ENCODE results near the gene FBXL20.

DNA sequence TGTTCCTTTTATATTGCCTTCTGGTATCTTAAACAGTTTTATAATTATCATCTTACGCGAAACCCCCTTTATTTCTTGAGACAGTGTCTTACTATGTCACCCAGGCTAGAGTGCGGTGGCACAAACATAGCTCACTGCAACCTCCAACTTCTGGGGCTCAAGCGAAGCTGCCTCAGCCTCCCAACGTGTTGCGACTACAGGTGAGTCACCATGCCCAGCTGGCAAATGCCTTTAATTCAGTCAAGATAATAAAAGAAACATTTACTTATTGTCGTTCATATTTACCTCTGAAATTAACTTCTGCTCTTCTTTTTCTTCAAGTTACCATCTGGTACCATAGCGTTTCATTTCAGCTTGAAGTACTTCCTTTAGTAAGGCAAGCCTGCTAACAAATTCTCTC, 43.9 kb downstream of the FBXL20 start:
- TF ChIP-seq, protein P1, sequence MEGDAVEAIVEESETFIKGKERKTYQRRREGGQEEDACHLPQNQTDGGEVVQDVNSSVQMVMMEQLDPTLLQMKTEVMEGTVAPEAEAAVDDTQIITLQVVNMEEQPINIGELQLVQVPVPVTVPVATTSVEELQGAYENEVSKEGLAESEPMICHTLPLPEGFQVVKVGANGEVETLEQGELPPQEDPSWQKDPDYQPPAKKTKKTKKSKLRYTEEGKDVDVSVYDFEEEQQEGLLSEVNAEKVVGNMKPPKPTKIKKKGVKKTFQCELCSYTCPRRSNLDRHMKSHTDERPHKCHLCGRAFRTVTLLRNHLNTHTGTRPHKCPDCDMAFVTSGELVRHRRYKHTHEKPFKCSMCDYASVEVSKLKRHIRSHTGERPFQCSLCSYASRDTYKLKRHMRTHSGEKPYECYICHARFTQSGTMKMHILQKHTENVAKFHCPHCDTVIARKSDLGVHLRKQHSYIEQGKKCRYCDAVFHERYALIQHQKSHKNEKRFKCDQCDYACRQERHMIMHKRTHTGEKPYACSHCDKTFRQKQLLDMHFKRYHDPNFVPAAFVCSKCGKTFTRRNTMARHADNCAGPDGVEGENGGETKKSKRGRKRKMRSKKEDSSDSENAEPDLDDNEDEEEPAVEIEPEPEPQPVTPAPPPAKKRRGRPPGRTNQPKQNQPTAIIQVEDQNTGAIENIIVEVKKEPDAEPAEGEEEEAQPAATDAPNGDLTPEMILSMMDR (IDR thresholded peaks at IDR 0.05): no peak
- TF ChIP-seq, protein P2, sequence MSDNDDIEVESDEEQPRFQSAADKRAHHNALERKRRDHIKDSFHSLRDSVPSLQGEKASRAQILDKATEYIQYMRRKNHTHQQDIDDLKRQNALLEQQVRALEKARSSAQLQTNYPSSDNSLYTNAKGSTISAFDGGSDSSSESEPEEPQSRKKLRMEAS (CRISPR knock-in tag; IDR thresholded peaks at IDR 0.05): no peak
- TF ChIP-seq, protein P3, sequence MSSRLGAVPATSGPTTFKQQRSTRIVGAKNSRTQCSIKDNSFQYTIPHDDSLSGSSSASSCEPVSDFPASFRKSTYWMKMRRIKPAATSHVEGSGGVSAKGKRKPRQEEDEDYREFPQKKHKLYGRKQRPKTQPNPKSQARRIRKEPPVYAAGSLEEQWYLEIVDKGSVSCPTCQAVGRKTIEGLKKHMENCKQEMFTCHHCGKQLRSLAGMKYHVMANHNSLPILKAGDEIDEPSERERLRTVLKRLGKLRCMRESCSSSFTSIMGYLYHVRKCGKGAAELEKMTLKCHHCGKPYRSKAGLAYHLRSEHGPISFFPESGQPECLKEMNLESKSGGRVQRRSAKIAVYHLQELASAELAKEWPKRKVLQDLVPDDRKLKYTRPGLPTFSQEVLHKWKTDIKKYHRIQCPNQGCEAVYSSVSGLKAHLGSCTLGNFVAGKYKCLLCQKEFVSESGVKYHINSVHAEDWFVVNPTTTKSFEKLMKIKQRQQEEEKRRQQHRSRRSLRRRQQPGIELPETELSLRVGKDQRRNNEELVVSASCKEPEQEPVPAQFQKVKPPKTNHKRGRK (CRISPR knock-in tag; IDR thresholded peaks at IDR 0.05; ENCODE audit: borderline replicate concordance): no peak
- TF ChIP-seq, protein P4, sequence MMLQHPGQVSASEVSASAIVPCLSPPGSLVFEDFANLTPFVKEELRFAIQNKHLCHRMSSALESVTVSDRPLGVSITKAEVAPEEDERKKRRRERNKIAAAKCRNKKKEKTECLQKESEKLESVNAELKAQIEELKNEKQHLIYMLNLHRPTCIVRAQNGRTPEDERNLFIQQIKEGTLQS (CRISPR knock-in tag; conservative IDR thresholded peaks at IDR 0.05): no peak
- TF ChIP-seq, protein P5, sequence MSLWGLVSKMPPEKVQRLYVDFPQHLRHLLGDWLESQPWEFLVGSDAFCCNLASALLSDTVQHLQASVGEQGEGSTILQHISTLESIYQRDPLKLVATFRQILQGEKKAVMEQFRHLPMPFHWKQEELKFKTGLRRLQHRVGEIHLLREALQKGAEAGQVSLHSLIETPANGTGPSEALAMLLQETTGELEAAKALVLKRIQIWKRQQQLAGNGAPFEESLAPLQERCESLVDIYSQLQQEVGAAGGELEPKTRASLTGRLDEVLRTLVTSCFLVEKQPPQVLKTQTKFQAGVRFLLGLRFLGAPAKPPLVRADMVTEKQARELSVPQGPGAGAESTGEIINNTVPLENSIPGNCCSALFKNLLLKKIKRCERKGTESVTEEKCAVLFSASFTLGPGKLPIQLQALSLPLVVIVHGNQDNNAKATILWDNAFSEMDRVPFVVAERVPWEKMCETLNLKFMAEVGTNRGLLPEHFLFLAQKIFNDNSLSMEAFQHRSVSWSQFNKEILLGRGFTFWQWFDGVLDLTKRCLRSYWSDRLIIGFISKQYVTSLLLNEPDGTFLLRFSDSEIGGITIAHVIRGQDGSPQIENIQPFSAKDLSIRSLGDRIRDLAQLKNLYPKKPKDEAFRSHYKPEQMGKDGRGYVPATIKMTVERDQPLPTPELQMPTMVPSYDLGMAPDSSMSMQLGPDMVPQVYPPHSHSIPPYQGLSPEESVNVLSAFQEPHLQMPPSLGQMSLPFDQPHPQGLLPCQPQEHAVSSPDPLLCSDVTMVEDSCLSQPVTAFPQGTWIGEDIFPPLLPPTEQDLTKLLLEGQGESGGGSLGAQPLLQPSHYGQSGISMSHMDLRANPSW (CRISPR knock-in tag; conservative IDR thresholded peaks at IDR 0.05; ENCODE audit: low read depth): no peak
- TF ChIP-seq ESRRA (CRISPR knock-in tag; IDR thresholded peaks at IDR 0.05; ENCODE audit: borderline replicate concordance) (no peak), ZNF138 (CRISPR knock-in tag; conservative IDR thresholded peaks at IDR 0.05) (no peak), NFYB (CRISPR knock-in tag; conservative IDR thresholded peaks at IDR 0.05; ENCODE audit: low read depth) (no peak), ELF4 (CRISPR knock-in tag; IDR thresholded peaks at IDR 0.05; ENCODE audit: low read depth) (no peak), NR3C1 (CRISPR knock-in tag; conservative IDR thresholded peaks at IDR 0.05; ENCODE audit: low read depth) (no peak)
- TF ChIP-seq, protein P6, sequence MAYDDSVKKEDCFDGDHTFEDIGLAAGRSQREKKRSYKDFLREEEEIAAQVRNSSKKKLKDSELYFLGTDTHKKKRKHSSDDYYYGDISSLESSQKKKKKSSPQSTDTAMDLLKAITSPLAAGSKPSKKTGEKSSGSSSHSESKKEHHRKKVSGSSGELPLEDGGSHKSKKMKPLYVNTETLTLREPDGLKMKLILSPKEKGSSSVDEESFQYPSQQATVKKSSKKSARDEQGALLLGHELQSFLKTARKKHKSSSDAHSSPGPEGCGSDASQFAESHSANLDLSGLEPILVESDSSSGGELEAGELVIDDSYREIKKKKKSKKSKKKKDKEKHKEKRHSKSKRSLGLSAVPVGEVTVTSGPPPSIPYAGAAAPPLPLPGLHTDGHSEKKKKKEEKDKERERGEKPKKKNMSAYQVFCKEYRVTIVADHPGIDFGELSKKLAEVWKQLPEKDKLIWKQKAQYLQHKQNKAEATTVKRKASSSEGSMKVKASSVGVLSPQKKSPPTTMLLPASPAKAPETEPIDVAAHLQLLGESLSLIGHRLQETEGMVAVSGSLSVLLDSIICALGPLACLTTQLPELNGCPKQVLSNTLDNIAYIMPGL (CRISPR knock-in tag; IDR thresholded peaks at IDR 0.05): no peak
- TF ChIP-seq, protein P7, sequence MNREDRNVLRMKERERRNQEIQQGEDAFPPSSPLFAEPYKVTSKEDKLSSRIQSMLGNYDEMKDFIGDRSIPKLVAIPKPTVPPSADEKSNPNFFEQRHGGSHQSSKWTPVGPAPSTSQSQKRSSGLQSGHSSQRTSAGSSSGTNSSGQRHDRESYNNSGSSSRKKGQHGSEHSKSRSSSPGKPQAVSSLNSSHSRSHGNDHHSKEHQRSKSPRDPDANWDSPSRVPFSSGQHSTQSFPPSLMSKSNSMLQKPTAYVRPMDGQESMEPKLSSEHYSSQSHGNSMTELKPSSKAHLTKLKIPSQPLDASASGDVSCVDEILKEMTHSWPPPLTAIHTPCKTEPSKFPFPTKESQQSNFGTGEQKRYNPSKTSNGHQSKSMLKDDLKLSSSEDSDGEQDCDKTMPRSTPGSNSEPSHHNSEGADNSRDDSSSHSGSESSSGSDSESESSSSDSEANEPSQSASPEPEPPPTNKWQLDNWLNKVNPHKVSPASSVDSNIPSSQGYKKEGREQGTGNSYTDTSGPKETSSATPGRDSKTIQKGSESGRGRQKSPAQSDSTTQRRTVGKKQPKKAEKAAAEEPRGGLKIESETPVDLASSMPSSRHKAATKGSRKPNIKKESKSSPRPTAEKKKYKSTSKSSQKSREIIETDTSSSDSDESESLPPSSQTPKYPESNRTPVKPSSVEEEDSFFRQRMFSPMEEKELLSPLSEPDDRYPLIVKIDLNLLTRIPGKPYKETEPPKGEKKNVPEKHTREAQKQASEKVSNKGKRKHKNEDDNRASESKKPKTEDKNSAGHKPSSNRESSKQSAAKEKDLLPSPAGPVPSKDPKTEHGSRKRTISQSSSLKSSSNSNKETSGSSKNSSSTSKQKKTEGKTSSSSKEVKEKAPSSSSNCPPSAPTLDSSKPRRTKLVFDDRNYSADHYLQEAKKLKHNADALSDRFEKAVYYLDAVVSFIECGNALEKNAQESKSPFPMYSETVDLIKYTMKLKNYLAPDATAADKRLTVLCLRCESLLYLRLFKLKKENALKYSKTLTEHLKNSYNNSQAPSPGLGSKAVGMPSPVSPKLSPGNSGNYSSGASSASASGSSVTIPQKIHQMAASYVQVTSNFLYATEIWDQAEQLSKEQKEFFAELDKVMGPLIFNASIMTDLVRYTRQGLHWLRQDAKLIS (CRISPR knock-in tag; IDR thresholded peaks at IDR 0.05; ENCODE audit: borderline replicate concordance): no peak
- TF ChIP-seq, protein P8, sequence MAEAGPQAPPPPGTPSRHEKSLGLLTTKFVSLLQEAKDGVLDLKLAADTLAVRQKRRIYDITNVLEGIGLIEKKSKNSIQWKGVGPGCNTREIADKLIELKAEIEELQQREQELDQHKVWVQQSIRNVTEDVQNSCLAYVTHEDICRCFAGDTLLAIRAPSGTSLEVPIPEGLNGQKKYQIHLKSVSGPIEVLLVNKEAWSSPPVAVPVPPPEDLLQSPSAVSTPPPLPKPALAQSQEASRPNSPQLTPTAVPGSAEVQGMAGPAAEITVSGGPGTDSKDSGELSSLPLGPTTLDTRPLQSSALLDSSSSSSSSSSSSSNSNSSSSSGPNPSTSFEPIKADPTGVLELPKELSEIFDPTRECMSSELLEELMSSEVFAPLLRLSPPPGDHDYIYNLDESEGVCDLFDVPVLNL (CRISPR knock-in tag; IDR thresholded peaks at IDR 0.05; ENCODE audit: borderline replicate concordance, low read depth): no peak
- TF ChIP-seq, protein P9, sequence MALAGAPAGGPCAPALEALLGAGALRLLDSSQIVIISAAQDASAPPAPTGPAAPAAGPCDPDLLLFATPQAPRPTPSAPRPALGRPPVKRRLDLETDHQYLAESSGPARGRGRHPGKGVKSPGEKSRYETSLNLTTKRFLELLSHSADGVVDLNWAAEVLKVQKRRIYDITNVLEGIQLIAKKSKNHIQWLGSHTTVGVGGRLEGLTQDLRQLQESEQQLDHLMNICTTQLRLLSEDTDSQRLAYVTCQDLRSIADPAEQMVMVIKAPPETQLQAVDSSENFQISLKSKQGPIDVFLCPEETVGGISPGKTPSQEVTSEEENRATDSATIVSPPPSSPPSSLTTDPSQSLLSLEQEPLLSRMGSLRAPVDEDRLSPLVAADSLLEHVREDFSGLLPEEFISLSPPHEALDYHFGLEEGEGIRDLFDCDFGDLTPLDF (CRISPR knock-in tag; IDR thresholded peaks at IDR 0.05): no peak

Measured in WTC11 (cell line).